Trophoblast cell (in vitro differentiated cells and primary cell): Measurements from ENCODE around the gene CEP72.
"Not testable (repeated sequence)": the region's sequence is repeated elsewhere in the genome, so short reads cannot be mapped to it uniquely, and the experiment has no call there.

Experiments
- DNase-seq, 2 donors: peaks; one replicate each; pipeline ENCODE4 v3.0.0-alpha.2; 2016
- H2AFZ ChIP-seq: 2 replicates; pipeline ENCODE4 v1.6.1; 2013; ENCODE audit warnings: low read length, moderate library complexity, mild to moderate bottlenecking; ENCODE audit not compliant: insufficient read depth, poor library complexity
- H2AK5ac ChIP-seq: 2 replicates; pipeline ENCODE4 v1.6.1; 2013; ENCODE audit warnings: mild to moderate bottlenecking, low read length
- H2BK120ac ChIP-seq: 2 replicates; pipeline ENCODE4 v1.6.1; 2013; ENCODE audit warnings: low read length, mild to moderate bottlenecking, moderate library complexity; ENCODE audit not compliant: insufficient read depth, poor library complexity
- H2BK12ac ChIP-seq: 2 replicates; pipeline ENCODE4 v1.6.1; 2013; ENCODE audit warnings: mild to moderate bottlenecking, low read length, moderate library complexity
- H2BK5ac ChIP-seq: 2 replicates; pipeline ENCODE4 v1.6.1; 2013; ENCODE audit warnings: low read length, low read depth, moderate library complexity, mild to moderate bottlenecking; ENCODE audit not compliant: poor library complexity
- H3K14ac ChIP-seq: 2 replicates; pipeline ENCODE4 v1.6.1; 2013; ENCODE audit warnings: mild to moderate bottlenecking, low read length
- H3K18ac ChIP-seq: 2 replicates; pipeline ENCODE4 v1.6.1; 2013; ENCODE audit warnings: mild to moderate bottlenecking, low read length
- H3K23ac ChIP-seq: 2 replicates; pipeline ENCODE4 v1.6.1; 2013; ENCODE audit warnings: low read length
- H3K27ac ChIP-seq: 2 replicates; pipeline ENCODE4 v1.5.1; 2013; ENCODE audit warnings: low read depth, mild to moderate bottlenecking, inconsistent platforms, low read length, moderate library complexity
- H3K27me3 ChIP-seq: 2 replicates; pipeline ENCODE4 v1.6.1; 2013; ENCODE audit warnings: inconsistent platforms, mild to moderate bottlenecking, low read length, moderate library complexity; ENCODE audit not compliant: insufficient read depth
- H3K36me3 ChIP-seq, 2 experiments: 1 replicate in 1 of 2; 2 replicates in 1 of 2; pipeline ENCODE4 v1.6.1; 2013; ENCODE audit warnings: low read length in 2 of 2, mild to moderate bottlenecking in 2 of 2, moderate library complexity in 1 of 2; ENCODE audit not compliant: insufficient read depth in 2 of 2, control insufficient read depth in 1 of 2
- H3K4ac ChIP-seq: 2 replicates; pipeline ENCODE4 v1.6.1; 2013; ENCODE audit warnings: low read depth, mild to moderate bottlenecking, low read length, moderate library complexity
- H3K4me1 ChIP-seq, 2 experiments: 1 replicate in 1 of 2; 2 replicates in 1 of 2; pipeline ENCODE4 v1.6.1; 2013; ENCODE audit warnings: low read length in 2 of 2, mild to moderate bottlenecking in 2 of 2, moderate library complexity in 1 of 2; ENCODE audit not compliant: insufficient read depth in 2 of 2, control insufficient read depth in 1 of 2
- H3K4me2 ChIP-seq: 2 replicates; pipeline ENCODE4 v1.6.1; 2013; ENCODE audit warnings: inconsistent platforms, mild to moderate bottlenecking, low read length, moderate library complexity
- H3K4me3 ChIP-seq: 2 replicates; pipeline ENCODE4 v1.5.1; 2013; ENCODE audit warnings: mild to moderate bottlenecking, low read depth, low read length, inconsistent platforms
- H3K79me1 ChIP-seq: one replicate; pipeline ENCODE4 v1.6.1; 2013; ENCODE audit warnings: low read length
- H3K79me2 ChIP-seq: 2 replicates; pipeline ENCODE4 v1.6.1; 2013; ENCODE audit warnings: low read length, mild to moderate bottlenecking; ENCODE audit not compliant: control insufficient read depth, insufficient read depth, poor library complexity
- H3K9ac ChIP-seq: 2 replicates; pipeline ENCODE4 v1.6.1; 2013; ENCODE audit warnings: mild to moderate bottlenecking, low read length
- H3K9me3 ChIP-seq: 2 replicates; pipeline ENCODE4 v1.6.1; 2013; ENCODE audit warnings: low read depth, mild to moderate bottlenecking, control low read depth, inconsistent platforms, low read length; ENCODE audit not compliant: insufficient read depth
- H4K12ac ChIP-seq: 2 replicates; pipeline ENCODE4 v1.6.1; 2013; ENCODE audit warnings: low read depth, mild to moderate bottlenecking, low read length, moderate library complexity
- H4K8ac ChIP-seq: 2 replicates; pipeline ENCODE4 v1.6.1; 2013; ENCODE audit warnings: low read depth, mild to moderate bottlenecking, low read length, moderate library complexity
- H4K91ac ChIP-seq: one replicate; pipeline ENCODE4 v1.6.1; 2013; ENCODE audit warnings: low read depth, mild to moderate bottlenecking, low read length, moderate library complexity
- WGBS: extraction: QIAGEN DNeasy Blood & Tissue Kit; methylation state at CpG from one replicate; pipeline ENCODE4 v1.1.7; 2013; ENCODE audit warnings: missing lambda C conversion rate; ENCODE audit not compliant: insufficient read length, insufficient coverage; ENCODE audit errors: extremely low coverage; 5-methylcytosine and 5-hydroxymethylcytosine counted together

CEP72 gene

DNA sequence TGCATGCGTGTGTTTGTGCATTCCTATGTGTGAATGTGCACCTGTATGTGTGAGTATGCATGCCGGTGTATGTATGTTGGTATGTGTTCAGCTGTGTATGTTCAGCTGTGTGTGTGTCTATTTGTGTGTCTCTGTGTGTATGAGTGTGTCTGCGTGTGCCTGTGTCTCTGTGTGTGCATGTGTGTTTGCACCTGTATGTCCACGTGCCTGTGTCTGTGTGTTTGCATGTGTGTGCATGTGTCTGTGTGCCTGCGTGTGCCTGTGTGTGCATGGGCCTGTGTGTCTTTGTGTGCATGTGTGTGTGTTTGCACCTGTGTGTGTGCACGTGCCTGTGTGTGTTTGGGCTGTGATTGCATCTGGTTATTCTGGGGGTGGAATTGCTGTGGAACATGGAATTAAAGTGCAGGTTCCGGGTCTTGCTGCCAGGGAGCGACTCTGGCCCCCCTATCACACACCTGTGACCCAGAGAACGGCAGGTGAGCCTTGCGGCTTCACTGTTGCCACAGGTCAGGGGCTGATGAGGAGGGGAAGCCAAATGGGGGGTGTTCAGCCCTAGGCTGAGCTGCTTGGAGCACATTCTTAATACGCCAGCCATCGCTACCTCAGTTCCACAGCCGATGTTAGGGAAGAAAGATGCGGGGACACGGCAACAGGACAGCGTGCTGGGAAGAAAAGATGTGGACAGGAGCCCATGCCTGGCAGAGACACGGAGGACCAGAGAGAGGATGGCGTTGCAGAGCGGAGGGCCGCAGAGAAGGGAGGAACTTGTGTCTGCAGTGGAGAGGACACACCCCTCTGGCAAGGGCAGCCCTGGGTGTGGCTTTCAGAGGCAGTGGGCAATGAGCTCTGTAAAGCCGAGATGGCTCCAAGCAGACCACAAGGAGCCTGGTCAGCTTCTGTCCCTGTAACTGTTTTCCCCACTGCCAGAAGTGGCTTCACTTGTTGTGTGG lies 84.9 kb downstream of the CEP72 start:
- H3K9me3 ChIP-seq, H3K4me1 ChIP-seq, H2BK120ac ChIP-seq, H3K9ac ChIP-seq, H3K14ac ChIP-seq, H3K27ac ChIP-seq, H3K4me2 ChIP-seq, H2AK5ac ChIP-seq, H3K79me1 ChIP-seq, H3K36me3 ChIP-seq, H3K23ac ChIP-seq, H2AFZ ChIP-seq, H2BK5ac ChIP-seq, H3K27me3 ChIP-seq, H4K12ac ChIP-seq, H4K91ac ChIP-seq, DNase-seq, H4K8ac ChIP-seq, H3K4ac ChIP-seq, H3K79me2 ChIP-seq, H2BK12ac ChIP-seq, H3K18ac ChIP-seq, H3K4me3 ChIP-seq: not testable (repeated sequence)
- WGBS, result no CpG with 5 or more reads among the region's 21 CpGs
